ENCODE measurements around the gene SEC23B. TPM values are rescaled to one million over a fixed set of nuclear protein-coding genes. Genes with fewer than 3 reads are reported as not detected.

Gene SEC23B
- total and polyA plus RNA-seq, 2 of the 13 experiments (the other 11 are each of a cell fraction or from before 2014, with no cell fraction given): 114 to 120 TPM

DNA sequence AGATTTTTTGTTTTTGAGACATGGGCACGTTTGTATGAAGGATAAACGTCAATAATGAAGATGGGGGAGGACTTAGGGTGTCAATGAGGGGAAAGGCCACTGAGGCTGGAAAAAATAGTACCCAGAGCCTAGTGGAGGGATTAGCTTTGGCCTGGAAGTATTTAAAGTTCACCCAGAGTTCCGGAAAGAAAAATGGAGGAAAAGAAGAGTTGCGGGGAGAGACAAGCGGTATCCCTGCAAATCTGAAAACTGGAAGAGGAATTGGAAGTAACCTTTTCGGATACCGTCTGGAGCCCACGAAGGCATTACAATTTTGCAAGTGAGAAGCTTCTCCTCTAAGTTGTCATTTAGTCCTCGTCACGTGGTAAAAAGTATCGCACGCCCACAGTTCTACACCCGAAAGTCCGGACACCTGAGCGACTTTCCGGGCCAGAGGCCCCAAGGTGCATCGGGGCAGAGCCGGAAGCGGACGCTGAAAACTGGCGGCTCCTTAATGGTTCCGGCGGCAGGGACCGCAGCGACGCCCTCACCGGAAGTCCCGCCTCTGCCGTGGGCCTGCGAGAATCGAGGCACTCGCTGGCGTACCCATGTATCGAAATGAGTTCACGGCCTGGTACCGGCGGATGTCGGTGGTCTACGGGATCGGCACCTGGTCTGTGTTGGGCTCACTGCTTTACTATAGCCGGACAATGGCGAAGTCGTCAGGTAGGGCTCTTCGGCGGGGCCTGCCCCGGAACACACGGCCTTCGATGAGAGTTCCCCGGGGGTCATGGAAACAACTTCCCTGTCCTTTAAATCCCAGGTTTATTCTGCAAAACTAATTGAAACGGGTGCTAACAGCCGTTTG is 59.4 kb downstream of the SEC23B start, which contains the start of gene SMIM26 (continued):
- TF ChIP-seq, protein P1, sequence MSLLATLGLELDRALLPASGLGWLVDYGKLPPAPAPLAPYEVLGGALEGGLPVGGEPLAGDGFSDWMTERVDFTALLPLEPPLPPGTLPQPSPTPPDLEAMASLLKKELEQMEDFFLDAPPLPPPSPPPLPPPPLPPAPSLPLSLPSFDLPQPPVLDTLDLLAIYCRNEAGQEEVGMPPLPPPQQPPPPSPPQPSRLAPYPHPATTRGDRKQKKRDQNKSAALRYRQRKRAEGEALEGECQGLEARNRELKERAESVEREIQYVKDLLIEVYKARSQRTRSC (CRISPR knock-in tag; IDR thresholded peaks at IDR 0.05; ENCODE audit: low read depth): peak; percentile 90; the same call in 1 of the 2 replicates
- TF ChIP-seq ZNF775 (CRISPR knock-in tag; IDR thresholded peaks at IDR 0.05; ENCODE audit: borderline replicate concordance): no peak
- no peak; the same call in 1 of the 2 replicates for TF ChIP-seq JDP2 (CRISPR knock-in tag; IDR thresholded peaks at IDR 0.05; ENCODE audit: borderline replicate concordance)
- TF ChIP-seq RXRA (CRISPR knock-in tag; IDR thresholded peaks at IDR 0.05): peak; percentile 86
- TF ChIP-seq, protein P2, sequence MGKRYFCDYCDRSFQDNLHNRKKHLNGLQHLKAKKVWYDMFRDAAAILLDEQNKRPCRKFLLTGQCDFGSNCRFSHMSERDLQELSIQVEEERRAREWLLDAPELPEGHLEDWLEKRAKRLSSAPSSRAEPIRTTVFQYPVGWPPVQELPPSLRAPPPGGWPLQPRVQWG (CRISPR knock-in tag; IDR thresholded peaks at IDR 0.05; ENCODE audit: borderline replicate concordance, low read depth): no peak
- TF ChIP-seq KLF11 (CRISPR knock-in tag; IDR thresholded peaks at IDR 0.05): peak; percentile 95
- TF ChIP-seq ATAD3A (CRISPR knock-in tag; IDR thresholded peaks at IDR 0.05): peak; percentile 97
- TF ChIP-seq EED (CRISPR knock-in tag; IDR thresholded peaks at IDR 0.05): peak; percentile 86; the same call in 1 of the 2 replicates
- TF ChIP-seq, protein P3, sequence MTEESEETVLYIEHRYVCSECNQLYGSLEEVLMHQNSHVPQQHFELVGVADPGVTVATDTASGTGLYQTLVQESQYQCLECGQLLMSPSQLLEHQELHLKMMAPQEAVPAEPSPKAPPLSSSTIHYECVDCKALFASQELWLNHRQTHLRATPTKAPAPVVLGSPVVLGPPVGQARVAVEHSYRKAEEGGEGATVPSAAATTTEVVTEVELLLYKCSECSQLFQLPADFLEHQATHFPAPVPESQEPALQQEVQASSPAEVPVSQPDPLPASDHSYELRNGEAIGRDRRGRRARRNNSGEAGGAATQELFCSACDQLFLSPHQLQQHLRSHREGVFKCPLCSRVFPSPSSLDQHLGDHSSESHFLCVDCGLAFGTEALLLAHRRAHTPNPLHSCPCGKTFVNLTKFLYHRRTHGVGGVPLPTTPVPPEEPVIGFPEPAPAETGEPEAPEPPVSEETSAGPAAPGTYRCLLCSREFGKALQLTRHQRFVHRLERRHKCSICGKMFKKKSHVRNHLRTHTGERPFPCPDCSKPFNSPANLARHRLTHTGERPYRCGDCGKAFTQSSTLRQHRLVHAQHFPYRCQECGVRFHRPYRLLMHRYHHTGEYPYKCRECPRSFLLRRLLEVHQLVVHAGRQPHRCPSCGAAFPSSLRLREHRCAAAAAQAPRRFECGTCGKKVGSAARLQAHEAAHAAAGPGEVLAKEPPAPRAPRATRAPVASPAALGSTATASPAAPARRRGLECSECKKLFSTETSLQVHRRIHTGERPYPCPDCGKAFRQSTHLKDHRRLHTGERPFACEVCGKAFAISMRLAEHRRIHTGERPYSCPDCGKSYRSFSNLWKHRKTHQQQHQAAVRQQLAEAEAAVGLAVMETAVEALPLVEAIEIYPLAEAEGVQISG (CRISPR knock-in tag; IDR thresholded peaks at IDR 0.05): peak; percentile 97
- no peak for TF ChIP-seq PAF1 (CRISPR knock-in tag; IDR thresholded peaks at IDR 0.05)
- peak; percentile 97 for TF ChIP-seq POGZ (CRISPR knock-in tag; IDR thresholded peaks at IDR 0.05)
- TF ChIP-seq ZNF598 (CRISPR knock-in tag; IDR thresholded peaks at IDR 0.05; ENCODE audit: borderline replicate concordance): peak; percentile 99; the same call in 1 of the 2 replicates
- no peak for TF ChIP-seq ZFP36 (IDR thresholded peaks at IDR 0.05; ENCODE audit: borderline replicate concordance, low read depth, low read length, partially characterized antibody)
- peak; percentile 80 for TF ChIP-seq NFKBIZ (CRISPR knock-in tag; IDR thresholded peaks at IDR 0.05)
- TF ChIP-seq, protein P4, sequence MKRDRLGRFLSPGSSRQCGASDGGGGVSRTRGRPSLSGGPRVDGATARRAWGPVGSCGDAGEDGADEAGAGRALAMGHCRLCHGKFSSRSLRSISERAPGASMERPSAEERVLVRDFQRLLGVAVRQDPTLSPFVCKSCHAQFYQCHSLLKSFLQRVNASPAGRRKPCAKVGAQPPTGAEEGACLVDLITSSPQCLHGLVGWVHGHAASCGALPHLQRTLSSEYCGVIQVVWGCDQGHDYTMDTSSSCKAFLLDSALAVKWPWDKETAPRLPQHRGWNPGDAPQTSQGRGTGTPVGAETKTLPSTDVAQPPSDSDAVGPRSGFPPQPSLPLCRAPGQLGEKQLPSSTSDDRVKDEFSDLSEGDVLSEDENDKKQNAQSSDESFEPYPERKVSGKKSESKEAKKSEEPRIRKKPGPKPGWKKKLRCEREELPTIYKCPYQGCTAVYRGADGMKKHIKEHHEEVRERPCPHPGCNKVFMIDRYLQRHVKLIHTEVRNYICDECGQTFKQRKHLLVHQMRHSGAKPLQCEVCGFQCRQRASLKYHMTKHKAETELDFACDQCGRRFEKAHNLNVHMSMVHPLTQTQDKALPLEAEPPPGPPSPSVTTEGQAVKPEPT (CRISPR knock-in tag; IDR thresholded peaks at IDR 0.05; ENCODE audit: low read depth): peak; percentile 70; the same call in 1 of the 2 replicates
- peak; percentile 37; the same call in 1 of the 2 replicates for TF ChIP-seq SMAD9 (CRISPR knock-in tag; IDR thresholded peaks at IDR 0.05)
- TF ChIP-seq DR1 (CRISPR knock-in tag; IDR thresholded peaks at IDR 0.05): peak; percentile 97
- TF ChIP-seq, protein P5, sequence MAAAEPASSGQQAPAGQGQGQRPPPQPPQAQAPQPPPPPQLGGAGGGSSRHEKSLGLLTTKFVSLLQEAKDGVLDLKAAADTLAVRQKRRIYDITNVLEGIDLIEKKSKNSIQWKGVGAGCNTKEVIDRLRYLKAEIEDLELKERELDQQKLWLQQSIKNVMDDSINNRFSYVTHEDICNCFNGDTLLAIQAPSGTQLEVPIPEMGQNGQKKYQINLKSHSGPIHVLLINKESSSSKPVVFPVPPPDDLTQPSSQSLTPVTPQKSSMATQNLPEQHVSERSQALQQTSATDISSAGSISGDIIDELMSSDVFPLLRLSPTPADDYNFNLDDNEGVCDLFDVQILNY (CRISPR knock-in tag; conservative IDR thresholded peaks at IDR 0.05): peak; percentile 82; the same call in 1 of the 2 replicates
- TF ChIP-seq, protein P6, sequence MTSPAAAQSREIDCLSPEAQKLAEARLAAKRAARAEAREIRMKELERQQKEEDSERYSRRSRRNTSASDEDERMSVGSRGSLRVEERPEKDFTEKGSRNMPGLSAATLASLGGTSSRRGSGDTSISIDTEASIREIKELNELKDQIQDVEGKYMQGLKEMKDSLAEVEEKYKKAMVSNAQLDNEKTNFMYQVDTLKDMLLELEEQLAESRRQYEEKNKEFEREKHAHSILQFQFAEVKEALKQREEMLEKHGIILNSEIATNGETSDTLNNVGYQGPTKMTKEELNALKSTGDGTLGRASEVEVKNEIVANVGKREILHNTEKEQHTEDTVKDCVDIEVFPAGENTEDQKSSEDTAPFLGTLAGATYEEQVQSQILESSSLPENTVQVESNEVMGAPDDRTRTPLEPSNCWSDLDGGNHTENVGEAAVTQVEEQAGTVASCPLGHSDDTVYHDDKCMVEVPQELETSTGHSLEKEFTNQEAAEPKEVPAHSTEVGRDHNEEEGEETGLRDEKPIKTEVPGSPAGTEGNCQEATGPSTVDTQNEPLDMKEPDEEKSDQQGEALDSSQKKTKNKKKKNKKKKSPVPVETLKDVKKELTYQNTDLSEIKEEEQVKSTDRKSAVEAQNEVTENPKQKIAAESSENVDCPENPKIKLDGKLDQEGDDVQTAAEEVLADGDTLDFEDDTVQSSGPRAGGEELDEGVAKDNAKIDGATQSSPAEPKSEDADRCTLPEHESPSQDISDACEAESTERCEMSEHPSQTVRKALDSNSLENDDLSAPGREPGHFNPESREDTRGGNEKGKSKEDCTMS (CRISPR knock-in tag; conservative IDR thresholded peaks at IDR 0.05): no peak
